Smooth muscle cell (in vitro differentiated cells): Measurements from ENCODE around the gene PYURF. TPM values are rescaled to one million over a fixed set of nuclear protein-coding genes. Genes with fewer than 3 reads are reported as not detected.

Experiments
- polyA plus RNA-seq: library from polyadenylated mRNA; unstranded; fragments of >200 nt; fragmentation: Nextera tagmentation; extraction: Ambion mirVana; gene quantifications from 2 replicates; pipeline ENCODE4 v1.2.1, GENCODE V29; 2016
- total RNA-seq: library from RNA; depleted of rRNA; stranded (reverse); fragments of >200 nt; gene quantifications from 2 replicates; pipeline ENCODE4 v1.2.3, GENCODE V29; 2014

PYURF gene
- total and polyA plus RNA-seq, 2 experiments from 2014 or later = 87.7 to 92.1 TPM

Other genes starting within 250 kb of the PYURF start
- gene PPM1K, start 239.2 kb downstream of the PYURF start, total RNA-seq = 18.3 and 22.5 TPM in 2 replicates
- 11.8 and 16.8 TPM in 2 replicates for gene PPM1K, start 239.2 kb downstream of the PYURF start, polyA plus RNA-seq
- 0.45 and 0.58 TPM in 2 replicates for gene HERC6, start 144.9 kb downstream of the PYURF start, total RNA-seq
- 0.39 and 1.3 TPM in 2 replicates for gene HERC6, start 144.9 kb downstream of the PYURF start, polyA plus RNA-seq
- gene HERC5, start 66.7 kb downstream of the PYURF start, total RNA-seq = 1.0 and 1.6 TPM in 2 replicates
- 0.69 and 1.7 TPM in 2 replicates for gene HERC5, start 66.7 kb downstream of the PYURF start, polyA plus RNA-seq
- 20.2 and 22.8 TPM in 2 replicates for gene HERC3, start 68.7 kb upstream of the PYURF start, total RNA-seq
- 14.5 and 15.4 TPM in 2 replicates for gene HERC3, start 68.7 kb upstream of the PYURF start, polyA plus RNA-seq
- gene NAP1L5, start 174.1 kb upstream of the PYURF start, total RNA-seq = 3.5 and 4.9 TPM in 2 replicates
- 3.8 and 8.2 TPM in 2 replicates for gene NAP1L5, start 174.1 kb upstream of the PYURF start, polyA plus RNA-seq